ENCODE data around the gene ABCA4.

DNA sequence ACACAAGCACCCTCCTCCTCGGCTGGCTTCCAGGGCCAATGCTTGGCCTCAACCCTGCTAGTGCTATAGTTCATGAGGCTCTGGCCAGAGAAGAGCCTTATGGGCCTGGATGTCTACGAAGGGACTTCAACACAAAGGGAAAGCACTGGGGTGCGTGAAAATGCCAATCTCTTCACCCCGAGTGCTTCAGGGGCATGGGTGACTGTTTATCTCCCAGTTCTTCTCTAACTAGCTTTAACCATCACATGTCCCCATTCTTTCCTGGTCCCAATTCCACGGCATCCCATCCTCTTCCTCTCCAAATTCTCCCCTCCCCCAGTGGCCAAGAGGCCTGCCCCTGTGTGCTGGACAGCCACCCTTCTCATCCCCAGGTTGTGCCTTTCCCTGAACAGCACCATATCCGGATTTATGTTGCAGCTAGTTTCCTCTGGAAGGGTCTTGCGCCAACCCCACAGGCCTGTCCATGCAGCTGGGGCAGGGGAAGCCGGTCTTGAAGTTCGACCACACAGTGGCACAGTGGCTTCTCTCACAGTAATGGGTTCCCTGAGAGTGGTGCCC lies 16.7 kb downstream of the ABCA4 start:
- TF ChIP-seq, protein P1, sequence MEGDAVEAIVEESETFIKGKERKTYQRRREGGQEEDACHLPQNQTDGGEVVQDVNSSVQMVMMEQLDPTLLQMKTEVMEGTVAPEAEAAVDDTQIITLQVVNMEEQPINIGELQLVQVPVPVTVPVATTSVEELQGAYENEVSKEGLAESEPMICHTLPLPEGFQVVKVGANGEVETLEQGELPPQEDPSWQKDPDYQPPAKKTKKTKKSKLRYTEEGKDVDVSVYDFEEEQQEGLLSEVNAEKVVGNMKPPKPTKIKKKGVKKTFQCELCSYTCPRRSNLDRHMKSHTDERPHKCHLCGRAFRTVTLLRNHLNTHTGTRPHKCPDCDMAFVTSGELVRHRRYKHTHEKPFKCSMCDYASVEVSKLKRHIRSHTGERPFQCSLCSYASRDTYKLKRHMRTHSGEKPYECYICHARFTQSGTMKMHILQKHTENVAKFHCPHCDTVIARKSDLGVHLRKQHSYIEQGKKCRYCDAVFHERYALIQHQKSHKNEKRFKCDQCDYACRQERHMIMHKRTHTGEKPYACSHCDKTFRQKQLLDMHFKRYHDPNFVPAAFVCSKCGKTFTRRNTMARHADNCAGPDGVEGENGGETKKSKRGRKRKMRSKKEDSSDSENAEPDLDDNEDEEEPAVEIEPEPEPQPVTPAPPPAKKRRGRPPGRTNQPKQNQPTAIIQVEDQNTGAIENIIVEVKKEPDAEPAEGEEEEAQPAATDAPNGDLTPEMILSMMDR (IDR thresholded peaks at IDR 0.05) = no peak
- TF ChIP-seq POLR2A (IDR thresholded peaks at IDR 0.05) = no peak
